ENCODE data around the gene RGS3.

The RGS3 gene

GRCh38 chr9:113611461-113612215 lies 148.1 kb downstream of the RGS3 start:
- H3K4me3 ChIP-seq (ENCODE audit: low read length): no peak overlapping the region
- no peaks in the 10 kb centered on the region for H3K36me3 ChIP-seq (ENCODE audit: insufficient read depth, low read length)
- 93% methylated on average over 6 of the region's 6 CpGs for WGBS
- no peak overlapping the region for H3K9ac ChIP-seq (ENCODE audit: low read depth, low read length)
- H3K27me3 ChIP-seq (ENCODE audit: insufficient read depth, low read length): no peaks in the 10 kb centered on the region
- peaks cover 13% of the 10 kb centered on the region for H3K4me1 ChIP-seq (ENCODE audit: insufficient read depth, low read length)
- no peaks in the 10 kb centered on the region for H3K9me3 ChIP-seq (ENCODE audit: insufficient read depth, low read depth, low read length)
- no peak overlapping the region for H3K27ac ChIP-seq (ENCODE audit: low read depth, low read length)

- H3K9me3 ChIP-seq (ENCODE audit: insufficient read depth, low read depth, low read length): no peaks in the 10 kb centered on the region
- H3K36me3 ChIP-seq (ENCODE audit: insufficient read depth, low read length): no peaks in the 10 kb centered on the region
- no peak overlapping the region for H3K4me3 ChIP-seq (ENCODE audit: low read length)
- no peak overlapping the region for H3K9ac ChIP-seq (ENCODE audit: low read depth, low read length)
- no peak overlapping the region for H3K27ac ChIP-seq (ENCODE audit: low read depth, low read length)
- H3K4me1 ChIP-seq (ENCODE audit: insufficient read depth, low read length): peaks cover 13% of the 10 kb centered on the region
- no peaks in the 10 kb centered on the region for H3K27me3 ChIP-seq (ENCODE audit: insufficient read depth, low read length)
- WGBS: 88% methylated on average over 11 of the region's 11 CpGs
Measured at GRCh38 chr9:113612216-113612747, 148.8 kb downstream of the RGS3 start.

DNA sequence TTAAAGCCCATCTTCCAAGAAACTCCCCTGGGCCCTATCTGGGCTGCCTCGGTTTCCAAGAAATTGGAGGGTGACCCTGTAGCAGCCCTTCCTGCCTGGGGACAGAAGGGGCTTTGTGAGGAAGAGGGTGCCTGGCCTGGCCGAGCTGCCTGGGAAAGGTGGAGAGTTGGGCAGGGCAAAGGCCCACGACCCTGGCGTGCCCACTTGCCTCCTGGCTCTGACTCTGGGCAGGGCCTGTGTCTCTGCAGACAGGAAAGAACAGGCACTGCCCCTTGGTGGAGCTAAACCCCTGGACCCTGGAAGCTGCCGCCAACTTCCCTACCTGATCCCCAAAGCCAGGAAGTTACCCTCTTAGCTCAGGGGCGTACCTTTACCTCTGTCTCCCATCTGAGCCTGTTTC lies 149.3 kb downstream of the RGS3 start:
- H3K36me3 ChIP-seq (ENCODE audit: insufficient read depth, low read length): no peaks in the 10 kb centered on the region
- WGBS: 93% methylated on average over 6 of the region's 6 CpGs
- no peak overlapping the region for H3K9ac ChIP-seq (ENCODE audit: low read depth, low read length)
- no peaks in the 10 kb centered on the region for H3K27me3 ChIP-seq (ENCODE audit: insufficient read depth, low read length)
- no peak overlapping the region for H3K4me3 ChIP-seq (ENCODE audit: low read length)
- H3K9me3 ChIP-seq (ENCODE audit: insufficient read depth, low read depth, low read length): no peaks in the 10 kb centered on the region
- H3K4me1 ChIP-seq (ENCODE audit: insufficient read depth, low read length): peaks cover 13% of the 10 kb centered on the region
- no peak overlapping the region for H3K27ac ChIP-seq (ENCODE audit: low read depth, low read length)

DNA sequence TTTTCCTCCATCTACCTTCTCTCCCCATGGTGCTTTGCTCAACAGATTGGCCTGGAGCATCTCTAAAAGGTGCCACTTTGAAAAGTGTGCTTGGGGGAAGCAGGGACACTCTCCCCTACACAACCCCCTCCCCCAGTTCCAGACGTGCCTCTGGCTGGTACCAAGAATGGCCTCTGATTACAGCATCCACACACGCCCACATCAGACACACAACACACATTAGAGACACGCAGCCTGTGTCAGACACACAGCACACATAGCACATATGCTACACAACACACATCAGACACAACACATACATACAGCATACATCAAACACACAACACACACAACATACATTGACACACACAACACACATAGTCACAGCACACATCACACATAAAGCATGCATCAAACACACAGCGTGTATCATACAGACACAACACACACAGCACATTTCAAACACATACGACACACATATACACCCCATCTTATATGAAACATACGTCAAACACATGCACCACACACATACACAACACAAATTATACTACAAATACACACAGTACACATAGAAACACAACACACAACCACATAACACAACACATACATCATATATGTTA lies 150.4 kb downstream of the RGS3 start:
- no peaks in the 10 kb centered on the region for H3K36me3 ChIP-seq (ENCODE audit: insufficient read depth, low read length)
- H3K9ac ChIP-seq (ENCODE audit: low read depth, low read length): no peak overlapping the region
- peaks cover 13% of the 10 kb centered on the region for H3K4me1 ChIP-seq (ENCODE audit: insufficient read depth, low read length)
- 88% methylated on average over 6 of the region's 6 CpGs for WGBS
- H3K4me3 ChIP-seq (ENCODE audit: low read length): no peak overlapping the region
- H3K27me3 ChIP-seq (ENCODE audit: insufficient read depth, low read length): no peaks in the 10 kb centered on the region
- H3K27ac ChIP-seq (ENCODE audit: low read depth, low read length): no peak overlapping the region
- no peaks in the 10 kb centered on the region for H3K9me3 ChIP-seq (ENCODE audit: insufficient read depth, low read depth, low read length)

DNA sequence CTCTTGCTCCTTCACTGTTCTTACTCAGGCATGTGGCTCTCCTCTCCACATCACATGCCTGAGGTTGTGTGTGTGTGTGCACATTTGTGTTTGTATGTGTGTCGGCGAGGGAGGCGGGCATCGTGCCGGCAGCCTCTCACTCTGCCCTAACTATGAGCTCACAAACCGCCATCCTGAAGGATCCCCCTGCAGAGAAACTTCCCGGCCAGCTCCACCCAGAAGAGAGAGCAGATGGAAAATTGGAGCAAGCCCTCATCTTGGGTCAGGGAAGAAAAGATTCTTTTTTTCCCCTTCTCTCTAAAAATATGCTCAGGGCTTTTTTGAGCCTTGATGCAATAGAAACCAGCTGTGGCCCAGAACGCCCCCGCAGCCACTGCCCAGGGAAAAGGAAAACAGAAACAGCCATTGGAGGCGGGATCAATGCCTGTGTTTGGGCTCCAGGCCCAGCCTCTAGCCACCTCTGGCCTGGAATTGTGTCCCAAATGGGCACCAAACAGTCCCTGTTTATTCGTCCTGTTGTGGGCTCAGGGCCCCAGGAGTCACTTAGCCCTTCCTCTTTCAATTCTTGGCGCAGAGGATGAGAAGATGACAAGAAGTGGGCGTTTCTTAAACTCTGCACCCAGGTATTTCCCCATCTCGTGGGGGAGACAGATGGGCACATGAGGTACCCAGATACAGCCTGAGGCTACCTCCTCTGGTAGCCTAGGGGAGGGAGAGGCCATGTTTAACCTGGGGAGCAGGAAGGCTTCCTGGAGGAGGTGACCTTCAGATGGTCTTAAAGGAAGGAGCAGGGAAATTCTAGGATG lies 151.5 kb downstream of the RGS3 start:
- Histone ChIP-seq H3K4me3 (ENCODE audit: low read length) (no peak overlapping the region), H3K9me3 (ENCODE audit: insufficient read depth, low read depth, low read length) (no peaks in the 10 kb centered on the region), H3K36me3 (ENCODE audit: insufficient read depth, low read length) (no peaks in the 10 kb centered on the region), H3K4me1 (ENCODE audit: insufficient read depth, low read length) (peaks cover 8% of the 10 kb centered on the region; the same call in 1 of the 2 replicates), H3K9ac (ENCODE audit: low read depth, low read length) (no peak overlapping the region), H3K27ac (ENCODE audit: low read depth, low read length) (no peak overlapping the region), H3K27me3 (ENCODE audit: insufficient read depth, low read length) (no peaks in the 10 kb centered on the region)
- 87% methylated on average over 14 of the region's 14 CpGs for WGBS

GRCh38 chr9:113616116-113616515 lies 152.6 kb downstream of the RGS3 start:
- Histone ChIP-seq H3K9ac (ENCODE audit: low read depth, low read length) (no peak overlapping the region), H3K36me3 (ENCODE audit: insufficient read depth, low read length) (no peaks in the 10 kb centered on the region), H3K4me1 (ENCODE audit: insufficient read depth, low read length) (peaks cover 14% of the 10 kb centered on the region; the same call in 1 of the 2 replicates), H3K27ac (ENCODE audit: low read depth, low read length) (no peak overlapping the region), H3K4me3 (ENCODE audit: low read length) (no peak overlapping the region), H3K9me3 (ENCODE audit: insufficient read depth, low read depth, low read length) (no peaks in the 10 kb centered on the region), H3K27me3 (ENCODE audit: insufficient read depth, low read length) (no peaks in the 10 kb centered on the region)
- WGBS: 73% methylated on average over 14 of the region's 14 CpGs

DNA sequence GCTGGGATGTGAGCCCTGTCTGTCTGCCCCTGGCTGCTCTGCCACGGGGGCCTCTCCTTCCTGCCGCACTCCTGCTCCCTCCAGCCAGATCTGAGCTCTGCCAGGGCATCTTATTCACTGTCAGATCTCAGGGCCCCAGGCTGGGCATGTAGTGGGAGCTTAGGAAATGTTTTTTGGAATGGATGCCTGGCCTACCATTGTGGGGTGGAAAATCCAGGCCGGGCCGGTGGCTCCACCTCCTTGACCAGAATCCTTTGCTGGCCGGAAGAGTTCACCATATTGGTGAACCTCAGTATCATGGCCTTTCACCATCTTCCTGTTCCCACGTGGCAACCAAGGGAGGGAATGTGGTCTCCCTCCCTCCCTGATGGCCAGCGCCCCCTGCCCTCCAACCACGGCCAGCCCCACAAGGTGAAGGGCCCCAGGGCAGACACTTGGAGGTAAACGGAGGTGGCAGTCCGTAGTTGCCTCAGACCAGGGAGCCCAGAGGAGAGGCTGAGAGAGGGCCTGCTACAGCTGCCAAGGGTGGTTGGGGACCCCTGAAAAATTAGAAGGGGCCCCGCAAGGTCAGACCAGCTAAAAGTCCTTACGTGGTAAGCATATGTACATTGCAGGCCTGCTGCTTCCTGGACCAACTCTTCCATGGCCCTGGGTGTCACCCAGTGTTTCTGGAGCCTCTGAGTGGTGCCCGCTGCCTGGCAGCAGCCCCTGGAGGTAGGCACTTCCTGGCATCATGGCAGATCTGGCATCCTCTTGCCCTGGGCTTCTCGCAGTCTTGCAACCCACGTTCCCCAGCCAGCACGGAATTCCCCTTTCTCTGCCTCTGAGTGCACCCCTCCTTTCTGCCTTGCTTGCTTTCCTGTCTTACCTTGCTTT lies 153.3 kb downstream of the RGS3 start:
- no peak overlapping the region for H3K27ac ChIP-seq (ENCODE audit: low read depth, low read length)
- peaks cover 21% of the 10 kb centered on the region; the same call in 1 of the 2 replicates for H3K4me1 ChIP-seq (ENCODE audit: insufficient read depth, low read length)

GRCh38 chr9:113617550-113617949 lies 154.0 kb downstream of the RGS3 start:
- WGBS: 82% methylated on average over 6 of the region's 6 CpGs
- no peak overlapping the region for H3K27ac ChIP-seq (ENCODE audit: low read depth, low read length)
- no peaks in the 10 kb centered on the region for H3K36me3 ChIP-seq (ENCODE audit: insufficient read depth, low read length)
- peaks cover 28% of the 10 kb centered on the region for H3K4me1 ChIP-seq (ENCODE audit: insufficient read depth, low read length)
- H3K4me3 ChIP-seq (ENCODE audit: low read length): no peak overlapping the region
- no peaks in the 10 kb centered on the region for H3K9me3 ChIP-seq (ENCODE audit: insufficient read depth, low read depth, low read length)
- no peaks in the 10 kb centered on the region for H3K27me3 ChIP-seq (ENCODE audit: insufficient read depth, low read length)
- H3K9ac ChIP-seq (ENCODE audit: low read depth, low read length): no peak overlapping the region

More for the DNA sequence above, 153.3 kb downstream of the RGS3 start:
- no peaks in the 10 kb centered on the region for H3K9me3 ChIP-seq (ENCODE audit: insufficient read depth, low read depth, low read length)
- no peaks in the 10 kb centered on the region for H3K36me3 ChIP-seq (ENCODE audit: insufficient read depth, low read length)
- 83% methylated on average over 16 of the region's 16 CpGs for whole genome bisulfite sequencing
- H3K9ac ChIP-seq (ENCODE audit: low read depth, low read length): no peak overlapping the region
- no peak overlapping the region for H3K4me3 ChIP-seq (ENCODE audit: low read length)
- no peaks in the 10 kb centered on the region for H3K27me3 ChIP-seq (ENCODE audit: insufficient read depth, low read length)

GRCh38 chr9:113618836-113619490 lies 155.4 kb downstream of the RGS3 start:
- Histone ChIP-seq H3K27me3 (ENCODE audit: insufficient read depth, low read length) (no peaks in the 10 kb centered on the region), H3K36me3 (ENCODE audit: insufficient read depth, low read length) (no peaks in the 10 kb centered on the region), H3K9me3 (ENCODE audit: insufficient read depth, low read depth, low read length) (no peaks in the 10 kb centered on the region), H3K9ac (ENCODE audit: low read depth, low read length) (no peak overlapping the region), H3K4me1 (ENCODE audit: insufficient read depth, low read length) (peaks cover 40% of the 10 kb centered on the region), H3K27ac (ENCODE audit: low read depth, low read length) (no peak overlapping the region), H3K4me3 (ENCODE audit: low read length) (no peak overlapping the region)
- WGBS: 87% methylated on average over 7 of the region's 7 CpGs

All from HUES64 (cell line).